Pancreas (tissue), 10 donors: Measurements from ENCODE around the gene NDUFS7. TPM values are rescaled to one million over a fixed set of nuclear protein-coding genes. Genes with fewer than 3 reads are reported as not detected.
A peak's percentile ranks its signal among the peaks of the same experiment; 100 is the strongest.

Experiments used
- ATAC-seq, 4 donors: fragments of 200-7000 bp; cut with Tn5 transposase; one replicate each; pipeline versions ENCODE4 v1.8.0 to v1.9.1; 2020; ENCODE audit warnings: mild to moderate bottlenecking in 4 of 4, moderate library complexity in 4 of 4
- DNase-seq, 6 donors: peaks; one replicate each; pipeline ENCODE4 v3.0.0-alpha.2; 2020
- FAIRE-seq: peaks from 2 replicates; lab custom pipeline; 2012; peaks lifted over from hg19 to GRCh38; lab: Jason Lieb, UNC
- H3K27ac ChIP-seq, 4 donors: fragments of 200-600 bp; sonication (generic); 1 replicate in 3 of 4; 2 replicates in 1 of 4; pipeline versions ENCODE4 v1.5.0 to v1.8.0; 2020
- H3K27me3 ChIP-seq, 4 donors: fragments of 200-600 bp; one replicate each; pipeline ENCODE4 v1.8.0; 2021
- H3K36me3 ChIP-seq, 3 donors: fragments of 200-600 bp; sonication (generic) in 1 of 3; one replicate each; pipeline versions ENCODE4 v1.5.0 to v1.8.0; 2020 to 2021
- H3K4me1 ChIP-seq, 3 donors: fragments of 200-600 bp; one replicate each; pipeline ENCODE4 v1.8.0; 2021
- H3K4me3 ChIP-seq, 4 donors: fragments of 200-600 bp; sonication (generic) in 2 of 4; one replicate each; pipeline versions ENCODE4 v1.5.0 to v1.8.0; 2020 to 2021
- H3K9me3 ChIP-seq, 4 donors: fragments of 200-600 bp; one replicate each; pipeline ENCODE4 v1.8.0; 2021
- CTCF ChIP-seq, 4 donors: fragments of 200-600 bp; sonication (generic) in 3 of 4; IDR thresholded peaks; one replicate each; pipeline versions ENCODE4 v1.5.0 to v1.8.0; 2021; ENCODE audit warnings: antibody characterized with exemption in 4 of 4
- WGBS, 2 donors: extraction: QIAGEN DNeasy Blood & Tissue Kit; methylation state at CpG; one replicate each; pipeline ENCODE4 v1.1.7; 2013; 5-methylcytosine and 5-hydroxymethylcytosine counted together
- intact Hi-C, 3 donors: fragments of 100-400 bp; cut with DNase I; formaldehyde crosslinking; loops; one replicate each; pipeline versions ENCODE4 v1.11.1 to v1.14.2; 2022
- polyA plus RNA-seq, 2 donors: library from polyadenylated mRNA; stranded (reverse); fragments of 200-250 nt; gene quantifications; one replicate each; pipeline ENCODE4 v1.2.3, GENCODE V29; 2013
- total RNA-seq, 6 donors: library from RNA; stranded (reverse); fragmentation: NEBNext Ultra II Directional in 4 of 6; extraction: Animal tissue kit (Norgen Biotek cat#: 25700) in 4 of 6; gene quantifications; one replicate each; pipeline versions ENCODE4 v1.2.1 to v1.2.4, GENCODE V29; 2021 to 2023
- donor health status: healthy with polysubstance abuse.
- donor health status: DM: no; HTN: no; CAD: no; lungs with moderate emphysema.
- donor health status: DM: no; HTN: no; CAD: no.
- donor health status: control.
- donor health status: control.
- donor health status: Bipolar disorder and iron deficiency.
- donor health status: DM: yes; HTN: yes; CAD: no.
- donor health status: DM: no; HTN: no; CAD: no.
- donor health status: DM: no; HTN: no; CAD: no.
- donor health status: DM: yes; HTN: yes; CAD: no.

NDUFS7 gene
- total and polyA plus RNA-seq, 8 donors = 32.1 to 70.8 (median 46.5) TPM

GRCh38 chr19:1379126-1379905 is 4.4 kb upstream of the NDUFS7 start:
- DNase-seq (peak in 2 of 6 donors; percentile 34 to 77), FAIRE-seq (no peak), ATAC-seq (no peak)
- intact Hi-C loops = no loop called here
- no peak for TF ChIP-seq CTCF (IDR thresholded peaks at IDR 0.05)
- H3K9me3 ChIP-seq = no peaks in the 10 kb centered on the region
- peaks cover 0 to 7% (median 0%) of the 10 kb centered on the region in 3 donors for H3K36me3 ChIP-seq
- no peaks in the 10 kb centered on the region for H3K27me3 ChIP-seq
- H3K4me3 ChIP-seq = no peak overlapping the region
- H3K27ac ChIP-seq = no peak overlapping the region
- 78 to 87% methylated on average over 27 of the region's 27 CpGs for WGBS, 2 donors
- no peaks in the 10 kb centered on the region for H3K4me1 ChIP-seq

GRCh38 chr19:1379961-1380489 is 3.7 kb upstream of the NDUFS7 start:
- no peaks in the 10 kb centered on the region for H3K27me3 ChIP-seq
- no peaks in the 10 kb centered on the region for H3K9me3 ChIP-seq
- ATAC-seq (no peak), FAIRE-seq (no peak), DNase-seq (peak in 1 of 6 donors; percentile 15)
- TF ChIP-seq CTCF (IDR thresholded peaks at IDR 0.05) = no peak
- 48 to 50% methylated on average over 12 of the region's 12 CpGs for WGBS, 2 donors
- H3K4me3 ChIP-seq = no peak overlapping the region
- peaks cover 0 to 5% (median 0%) of the 10 kb centered on the region in 3 donors for H3K36me3 ChIP-seq
- intact Hi-C loops = no loop called here
- peaks cover 3 to 6% (median 6%) of the 10 kb centered on the region in 3 donors for H3K4me1 ChIP-seq
- no peak overlapping the region for H3K27ac ChIP-seq

GRCh38 chr19:1382250-1382649 is 1.5 kb upstream of the NDUFS7 start:
- Histone ChIP-seq H3K9me3 (no peaks in the 10 kb centered on the region), H3K27ac (no peak overlapping the region), H3K4me1 (peaks cover 6 to 19% (median 19%) of the 10 kb centered on the region in 3 donors), H3K4me3 (no peak overlapping the region), H3K27me3 (no peaks in the 10 kb centered on the region), H3K36me3 (peaks cover 0 to 1% (median 0%) of the 10 kb centered on the region in 3 donors)
- intact Hi-C loops = no loop called here
- FAIRE-seq (no peak), ATAC-seq (no peak), DNase-seq (no peak)
- WGBS, 2 donors = 73 to 86% methylated on average over 3 of the region's 3 CpGs
- no peak for TF ChIP-seq CTCF (IDR thresholded peaks at IDR 0.05)

GRCh38 chr19:1383017-1383311 is 743 bp upstream of the NDUFS7 start:
- FAIRE-seq (no peak), DNase-seq (no peak), ATAC-seq (no peak)
- no peaks in the 10 kb centered on the region for H3K9me3 ChIP-seq
- no peak for TF ChIP-seq CTCF (IDR thresholded peaks at IDR 0.05)
- peaks cover 6 to 19% (median 19%) of the 10 kb centered on the region in 3 donors for H3K4me1 ChIP-seq
- intact Hi-C loops = no loop called here
- H3K27ac ChIP-seq = peak overlapping the region in 1 of 4 donors; percentile 85
- H3K36me3 ChIP-seq = no peaks in the 10 kb centered on the region
- no peaks in the 10 kb centered on the region for H3K27me3 ChIP-seq
- 11 to 13% methylated on average over 9 of the region's 9 CpGs for WGBS, 2 donors
- H3K4me3 ChIP-seq = no peak overlapping the region

- Histone ChIP-seq H3K36me3 (peaks cover 0 to 6% (median 5%) of the 10 kb centered on the region in 3 donors), H3K9me3 (no peaks in the 10 kb centered on the region), H3K4me1 (peaks cover 6 to 19% (median 19%) of the 10 kb centered on the region in 3 donors), H3K4me3 (peak overlapping the region; percentile 53 to 99 (median 92)), H3K27ac (peak overlapping the region; percentile 54 to 90 (median 82)), H3K27me3 (no peaks in the 10 kb centered on the region)
- intact Hi-C loops = no loop called here
- WGBS, 2 donors = 0 to 1% methylated on average over 23 of the region's 23 CpGs
- no peak for TF ChIP-seq CTCF (IDR thresholded peaks at IDR 0.05)
- FAIRE-seq (no peak), DNase-seq (no peak), ATAC-seq (peak in 1 of 4 donors; percentile 0)
These were observed 367 bp downstream of the NDUFS7 start for GRCh38 chr19:1384085-1384462.
